Progenitor cell of endocrine pancreas (in vitro differentiated cells): ENCODE results near the gene PPP5C. TPM values are rescaled to one million over a fixed set of nuclear protein-coding genes. Genes with fewer than 3 reads are reported as not detected.

Experiments used
- DNase-seq: peaks from one replicate; pipeline ENCODE4 v3.0.0; 2021; ENCODE audit warnings: low spot score; ENCODE audit not compliant: unreplicated experiment
- H3K27ac Mint-ChIP-seq: 2 replicates; pipeline ENCODE4 v1.8.0; 2021; ENCODE audit warnings: mild to moderate bottlenecking, moderate library complexity, mixed read lengths
- H3K27me3 Mint-ChIP-seq: 2 replicates; pipeline ENCODE4 v1.8.0; 2021; ENCODE audit warnings: mixed read lengths
- H3K36me3 Mint-ChIP-seq: 2 replicates; pipeline ENCODE4 v1.8.0; 2022; ENCODE audit warnings: mixed read lengths; ENCODE audit not compliant: insufficient read depth
- H3K4me1 Mint-ChIP-seq: 2 replicates; pipeline ENCODE4 v1.8.0; 2021; ENCODE audit warnings: low read depth, mixed read lengths
- H3K4me3 Mint-ChIP-seq: 2 replicates; pipeline ENCODE4 v1.8.0; 2021; ENCODE audit warnings: low read depth, mild to moderate bottlenecking, moderate library complexity, mixed read lengths
- H3K9me3 Mint-ChIP-seq: 2 replicates; pipeline ENCODE4 v1.8.0; 2021; ENCODE audit warnings: low read depth, mixed read lengths
- CTCF ChIP-seq: fragments of 200-600 bp; sonication (generic); IDR thresholded peaks from one replicate; pipeline ENCODE4 v1.5.0; 2021; ENCODE audit warnings: antibody characterized with exemption, mild to moderate bottlenecking; ENCODE audit not compliant: unreplicated experiment
- total RNA-seq: library from RNA; stranded (reverse); gene quantifications from 2 replicates; pipeline ENCODE4 v1.2.1, GENCODE V29; 2021

Gene PPP5C
- total RNA-seq, 1 donor from 2014 or later: 97.8 TPM

GRCh38 chr19:46299695-46300094 is 47.2 kb upstream of the PPP5C start:
- Mint-ChIP-seq H3K4me1 (peaks cover 17% of the 10 kb centered on the region), H3K9me3 (no peaks in the 10 kb centered on the region), H3K36me3 (peaks cover 8% of the 10 kb centered on the region), H3K27me3 (peaks cover 11% of the 10 kb centered on the region), H3K4me3 (no peak overlapping the region), H3K27ac (no peak overlapping the region)
- DNase-seq: no peak
- TF ChIP-seq CTCF: no peak

GRCh38 chr19:46303322-46303690 is 43.6 kb upstream of the PPP5C start:
- Mint-ChIP-seq H3K27me3 (peaks cover 6% of the 10 kb centered on the region), H3K36me3 (peaks cover 37% of the 10 kb centered on the region), H3K27ac (no peak overlapping the region), H3K4me1 (peaks cover 11% of the 10 kb centered on the region), H3K4me3 (no peak overlapping the region), H3K9me3 (peaks cover 15% of the 10 kb centered on the region)
- no peak for DNase-seq
- no peak for TF ChIP-seq CTCF

- TF ChIP-seq CTCF: no peak
- H3K4me3 Mint-ChIP-seq: peak overlapping the region; percentile 56
- peaks cover 11% of the 10 kb centered on the region for H3K4me1 Mint-ChIP-seq
- peaks cover 15% of the 10 kb centered on the region for H3K9me3 Mint-ChIP-seq
- peaks cover 37% of the 10 kb centered on the region for H3K36me3 Mint-ChIP-seq
- DNase-seq: peak; percentile 45
- H3K27me3 Mint-ChIP-seq: peaks cover 6% of the 10 kb centered on the region
- H3K27ac Mint-ChIP-seq: no peak overlapping the region
Measured at GRCh38 chr19:46303691-46304397, 43.0 kb upstream of the PPP5C start.

- Mint-ChIP-seq H3K4me1 (peaks cover 5% of the 10 kb centered on the region), H3K36me3 (peaks cover 44% of the 10 kb centered on the region), H3K27ac (no peak overlapping the region), H3K4me3 (no peak overlapping the region), H3K9me3 (peaks cover 15% of the 10 kb centered on the region), H3K27me3 (peaks cover 6% of the 10 kb centered on the region)
- DNase-seq: no peak
- no peak for TF ChIP-seq CTCF
Measured at GRCh38 chr19:46306501-46306900, 40.4 kb upstream of the PPP5C start.

- peaks cover 15% of the 10 kb centered on the region for H3K9me3 Mint-ChIP-seq
- H3K4me1 Mint-ChIP-seq: peaks cover 2% of the 10 kb centered on the region
- no peak for DNase-seq
- no peak for TF ChIP-seq CTCF
- H3K4me3 Mint-ChIP-seq: no peak overlapping the region
- no peak overlapping the region for H3K27ac Mint-ChIP-seq
- H3K27me3 Mint-ChIP-seq: no peaks in the 10 kb centered on the region
- peaks cover 50% of the 10 kb centered on the region for H3K36me3 Mint-ChIP-seq
Measured at GRCh38 chr19:46308510-46308909, 38.4 kb upstream of the PPP5C start.
